Activated naive CD8-positive, alpha-beta T cell treated with anti-CD3 and anti-CD28 coated beads, Interleukin-2, amount 50 U/mL, for 16 hours (primary cell): Measurements from ENCODE around the gene SLC25A41.
"Not testable (repeated sequence)": the region's sequence is repeated elsewhere in the genome, so short reads cannot be mapped to it uniquely, and the experiment has no call there.

Source experiments
- DNase-seq: peaks from one replicate; pipeline ENCODE4 v3.0.0-alpha.2; 2020; ENCODE audit warnings: low read depth, low spot score

Gene SLC25A41

DNA sequence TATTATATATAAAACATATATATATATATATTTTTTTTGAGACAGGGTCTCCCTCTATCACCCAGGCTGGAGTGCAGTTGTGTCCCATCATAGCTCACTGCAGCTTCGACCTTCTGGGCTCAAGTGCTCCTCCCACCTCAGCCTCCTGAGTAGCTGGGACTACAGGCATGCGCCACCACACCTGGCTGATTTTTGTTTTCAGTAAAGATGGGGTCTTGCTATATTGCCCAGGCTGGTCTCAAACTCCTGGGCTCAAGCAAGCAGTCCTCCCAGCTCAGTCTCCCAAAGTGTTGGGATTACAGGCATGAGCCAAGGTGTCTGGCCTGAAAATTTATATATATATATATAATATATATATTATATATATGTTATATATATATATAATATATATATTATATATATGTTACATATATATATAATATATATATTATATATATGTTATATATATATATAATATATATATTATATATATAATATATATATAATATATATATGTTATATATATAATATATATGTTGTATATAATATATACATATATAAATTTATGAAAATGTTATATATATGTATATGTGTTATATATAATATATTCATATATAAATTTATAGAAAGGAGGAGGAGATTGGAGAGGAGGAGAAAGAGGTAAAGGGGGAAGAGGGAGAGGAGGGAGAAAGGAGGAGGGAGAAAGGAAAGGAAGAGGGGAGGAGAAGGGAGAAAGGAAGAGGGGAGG is 4.7 kb downstream of the SLC25A41 start:
- not testable (repeated sequence) for DNase-seq

DNA sequence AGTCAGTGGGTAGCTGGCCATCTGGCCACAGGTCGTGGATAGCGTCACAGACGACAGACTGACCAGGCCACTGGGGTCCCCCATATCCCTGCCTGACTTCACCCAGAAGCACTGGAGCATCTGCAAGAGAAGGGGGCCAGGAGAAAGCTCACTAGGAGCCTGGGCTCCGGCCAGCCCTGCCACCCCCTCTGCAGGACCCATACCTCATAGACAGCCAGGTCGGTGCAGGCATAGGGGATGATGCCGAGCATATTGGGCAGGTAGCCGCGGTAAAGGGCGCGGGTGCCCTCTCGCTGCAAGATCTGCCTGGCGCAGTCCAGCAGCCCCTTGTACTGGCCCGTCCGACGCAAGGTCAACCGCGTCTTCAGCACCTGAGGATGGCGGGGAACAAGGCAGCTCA is 6.4 kb downstream of the SLC25A41 start:
- no peak for DNase-seq

- no peak for DNase-seq
These were observed 7.6 kb downstream of the SLC25A41 start for GRCh38 chr19:6425732-6426620.

DNA sequence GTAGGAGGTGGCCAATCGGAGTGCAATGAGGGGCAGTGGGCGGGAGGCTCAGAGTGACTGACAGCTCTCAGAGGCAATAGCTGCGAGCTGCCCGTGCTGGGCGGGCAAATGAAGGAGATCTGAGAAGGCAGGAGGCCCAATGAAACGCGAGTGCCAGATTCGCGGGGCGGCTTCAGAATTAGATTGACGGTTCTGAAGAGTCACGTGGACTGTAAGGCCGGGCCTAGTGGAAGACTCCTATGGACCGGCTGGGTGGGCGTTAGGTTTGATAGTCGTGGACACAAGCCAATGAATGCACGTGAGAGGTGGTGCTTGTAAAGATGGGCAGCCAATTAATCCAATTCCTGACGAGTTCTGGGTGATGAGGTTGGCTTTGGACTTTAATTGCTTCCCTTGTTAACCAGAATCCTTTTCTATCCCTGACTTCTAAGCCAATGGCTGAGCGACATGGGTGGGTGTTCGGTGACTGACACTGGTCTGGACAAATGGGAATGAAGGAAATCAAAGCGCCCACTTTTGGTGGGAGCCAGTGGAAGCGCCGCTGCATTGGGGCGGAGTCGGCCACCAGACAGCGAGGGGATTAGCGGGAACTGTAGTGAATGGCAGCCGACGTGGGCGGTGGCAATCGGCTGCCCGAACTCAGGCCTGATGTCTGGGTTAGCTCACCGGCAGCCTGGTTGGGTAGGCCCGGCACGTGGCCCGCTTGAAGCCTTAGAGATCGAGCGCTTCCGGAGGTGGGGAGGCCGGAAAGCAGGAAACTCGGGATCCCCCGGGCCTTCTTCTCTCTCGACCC is 8.4 kb downstream of the SLC25A41 start:
- peak; percentile 98 for DNase-seq

- no peak for DNase-seq
These were observed 9.2 kb downstream of the SLC25A41 start, which contains the start of gene KHSRP for GRCh38 chr19:6424195-6424938. TSS of gene KHSRP (minus strand) at chr19:6424811. CDS start at chr19:6424701, 110 bp downstream.

- no peak for DNase-seq
These were observed 9.9 kb downstream of the SLC25A41 start for GRCh38 chr19:6423499-6424194.

DNA sequence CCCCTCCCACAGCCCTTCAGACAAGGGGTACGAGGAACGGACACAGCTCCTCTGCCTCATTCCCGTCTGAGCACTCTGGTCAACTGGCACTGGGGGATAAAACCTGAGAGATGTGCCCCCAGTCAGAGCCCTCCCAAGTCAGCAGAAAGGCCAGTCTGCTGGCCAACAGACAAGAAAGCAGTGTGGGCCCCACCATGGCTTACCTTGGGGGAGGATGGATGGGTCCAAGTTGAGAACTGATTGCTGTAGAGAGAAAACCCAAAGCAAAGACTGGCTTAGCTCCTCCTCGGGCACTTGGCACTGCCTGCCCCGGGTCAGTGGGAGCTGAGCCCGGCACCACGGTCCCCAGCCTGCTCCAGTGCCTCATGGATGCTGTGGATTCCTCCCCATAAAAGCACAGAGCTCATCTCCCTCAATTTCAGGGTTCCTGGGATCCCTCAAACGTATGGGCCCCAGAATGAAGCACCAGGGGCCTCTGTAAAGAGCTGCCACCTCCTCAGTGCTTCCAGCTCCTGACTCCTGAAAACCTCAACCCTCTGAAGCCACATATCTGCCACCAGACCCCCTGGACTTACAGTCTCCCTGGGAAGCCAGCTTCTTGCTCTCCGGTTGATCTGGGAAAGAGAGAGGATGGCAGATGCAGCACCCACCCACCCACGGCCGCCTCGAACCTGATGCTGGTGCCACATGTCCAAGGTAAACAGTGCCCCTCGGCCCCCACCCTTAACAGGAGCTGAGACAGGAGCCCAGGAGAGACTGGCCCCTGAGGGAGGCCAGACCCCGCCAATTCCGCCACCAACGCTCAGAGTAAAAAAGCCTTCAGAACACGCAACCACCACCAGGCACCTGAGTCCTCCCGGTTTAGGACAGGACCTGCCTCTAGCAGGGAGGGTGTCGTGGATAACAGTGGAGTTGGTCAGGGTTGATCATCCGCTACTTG is 12.2 kb downstream of the SLC25A41 start:
- no peak for DNase-seq

- DNase-seq = no peak
These were observed 15.0 kb downstream of the SLC25A41 start for GRCh38 chr19:6418562-6418932.

GRCh38 chr19:6417713-6418561 is 15.6 kb downstream of the SLC25A41 start:
- no peak for DNase-seq

DNA sequence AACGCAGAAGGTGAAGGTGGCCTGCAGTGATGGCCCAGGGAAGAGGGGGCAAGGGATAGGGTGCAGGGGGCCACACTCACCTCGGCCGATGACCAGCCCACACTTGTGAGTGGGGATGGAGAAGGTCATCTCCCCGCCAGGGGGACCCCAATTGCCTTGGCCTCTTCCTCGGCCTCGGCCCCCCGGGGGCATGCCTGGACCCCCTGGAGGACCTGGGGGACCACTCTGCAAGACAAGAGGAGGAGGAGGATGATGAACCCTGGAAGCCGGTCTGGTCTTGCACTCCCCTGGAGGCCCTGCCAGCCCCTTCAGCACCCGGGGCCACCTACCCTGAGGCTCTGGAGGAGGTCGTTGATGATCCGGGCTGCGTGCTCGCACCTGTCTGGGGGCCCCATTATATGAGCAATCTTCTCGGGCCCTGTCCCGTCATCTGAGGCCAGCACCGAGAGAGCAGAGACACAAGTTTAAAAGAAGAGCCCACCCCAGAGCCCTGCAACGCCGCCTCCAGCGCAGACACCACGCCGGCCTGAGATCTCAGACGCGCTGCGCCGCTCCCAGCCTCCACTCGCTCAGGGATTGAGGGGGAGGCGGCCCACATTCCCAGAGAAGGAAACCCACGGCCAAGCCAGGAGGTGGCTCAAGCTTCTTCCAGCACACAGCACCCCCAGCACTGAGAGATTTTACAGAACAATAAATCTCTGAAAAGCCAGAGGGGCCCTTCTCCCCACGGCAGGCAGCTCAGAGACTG is 16.7 kb downstream of the SLC25A41 start:
- DNase-seq = no peak

DNA sequence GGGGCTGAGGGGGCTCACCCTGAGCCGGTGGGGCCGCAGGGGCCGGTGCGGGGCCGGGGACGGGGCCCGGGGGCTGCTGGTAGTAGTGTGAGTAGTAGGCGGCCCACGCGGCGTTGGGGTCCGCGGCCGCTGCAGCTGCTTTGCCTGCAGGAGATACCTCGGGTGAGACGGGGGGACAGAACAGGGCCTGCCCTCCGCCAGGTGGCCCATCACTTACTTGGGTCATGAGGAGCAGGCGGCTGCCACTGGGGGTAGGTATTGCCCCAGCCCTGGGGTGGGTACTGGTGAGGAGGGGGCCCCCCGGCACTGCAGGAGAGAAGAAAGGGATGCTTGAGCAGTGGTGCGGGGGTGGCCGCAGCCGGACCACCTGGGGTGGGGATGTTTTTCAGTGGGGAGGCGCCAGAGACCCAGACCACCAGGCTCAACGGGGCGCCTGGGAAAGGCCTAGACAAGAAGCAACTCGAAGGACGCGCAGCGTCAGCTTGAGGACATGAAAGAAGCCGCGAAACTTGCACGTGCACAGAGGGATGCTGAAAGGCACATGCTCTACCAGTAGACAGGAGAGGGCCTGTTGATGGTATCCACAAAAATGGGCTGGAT is 17.9 kb downstream of the SLC25A41 start:
- DNase-seq = no peak

DNA sequence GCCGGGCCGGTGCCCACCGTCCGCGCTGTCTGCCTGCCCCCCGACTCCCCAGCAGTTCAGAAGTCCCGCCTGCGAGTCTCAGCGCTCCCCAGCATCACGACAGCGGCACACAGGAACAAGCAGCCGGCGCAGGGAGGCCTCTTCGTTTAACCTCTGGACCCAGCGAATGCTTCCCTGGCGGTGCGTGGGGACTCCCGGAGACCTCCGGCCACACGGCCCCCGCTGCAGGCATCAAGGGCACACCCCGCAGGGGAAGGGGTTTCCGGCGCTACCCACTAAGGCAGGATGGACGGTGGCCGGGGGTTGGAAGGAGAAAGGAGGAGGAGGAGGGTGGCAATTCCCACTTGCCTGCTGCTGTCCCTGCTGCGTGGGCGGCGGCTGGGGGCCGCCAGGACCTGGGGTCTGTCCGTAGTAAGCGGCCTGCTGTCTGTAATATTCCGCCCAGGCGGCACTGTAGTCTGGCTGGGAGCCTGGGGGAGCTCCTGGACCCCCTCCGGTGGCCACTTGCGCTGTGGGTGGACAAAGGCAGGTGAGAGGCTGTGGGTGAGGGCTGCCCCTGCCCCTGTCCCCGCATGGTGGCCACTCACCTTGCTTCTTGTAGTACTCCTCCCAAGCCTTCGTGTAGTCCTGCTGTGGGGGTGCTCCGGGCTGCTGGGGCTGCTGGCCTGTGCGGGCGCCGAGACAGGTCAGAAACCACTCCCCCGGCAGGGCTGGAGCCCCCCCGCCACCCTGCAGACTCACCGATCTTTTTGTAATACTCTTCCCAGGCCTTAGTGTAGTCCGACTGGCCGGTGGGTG is 18.6 kb downstream of the SLC25A41 start:
- no peak for DNase-seq

- no peak for DNase-seq
These were observed 19.6 kb downstream of the SLC25A41 start for GRCh38 chr19:6413721-6414643.

DNA sequence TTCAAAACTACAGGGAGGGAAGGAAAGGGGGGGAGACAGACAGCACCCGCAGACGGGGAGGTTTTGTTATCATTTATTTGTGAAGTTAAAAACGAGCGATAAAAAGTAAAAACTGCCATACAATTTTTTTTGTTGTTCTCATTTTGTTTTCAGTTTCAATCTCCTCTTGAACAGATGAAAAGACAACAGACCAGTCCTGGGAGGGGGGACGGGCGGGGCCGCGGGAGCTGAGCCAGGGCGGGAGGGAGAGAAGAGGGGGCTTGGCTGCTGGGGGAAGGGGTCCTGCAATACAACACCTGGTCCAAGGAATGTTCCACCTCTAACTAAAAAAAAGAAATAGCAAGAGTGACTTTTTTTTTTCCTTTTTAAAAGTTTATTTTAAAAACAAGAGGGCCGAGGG is 20.3 kb downstream of the SLC25A41 start:
- DNase-seq = no peak

DNA sequence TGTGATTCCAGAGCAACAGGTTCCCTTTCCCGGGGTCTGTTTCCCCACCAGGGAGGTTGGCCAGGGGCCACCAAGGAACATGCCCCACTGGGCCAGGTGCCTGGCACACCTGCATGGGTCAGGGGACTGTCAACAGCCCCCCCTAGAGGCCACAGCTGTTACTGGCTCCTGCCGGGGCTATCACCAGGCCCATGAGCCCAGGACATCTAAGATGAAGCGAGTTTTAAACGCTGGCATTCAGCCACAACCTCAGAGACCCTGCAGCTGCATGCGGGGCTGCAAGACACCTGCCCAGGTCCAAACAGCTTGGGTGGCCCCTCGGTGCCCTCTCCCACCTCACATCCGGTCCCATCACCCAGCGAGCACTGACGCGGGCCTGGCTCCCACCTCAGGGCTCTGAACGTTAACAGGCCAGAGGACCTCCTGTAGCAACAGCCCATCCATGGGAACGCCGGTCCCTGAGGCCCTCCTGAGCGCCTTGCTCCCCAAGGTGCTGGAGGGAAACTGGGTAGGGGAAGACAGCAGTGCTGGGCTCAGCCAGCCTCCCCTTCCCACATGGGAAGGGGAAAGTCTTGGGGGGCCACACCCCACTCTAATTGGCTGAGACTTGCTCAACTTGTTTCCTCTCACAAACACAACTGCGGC is 21.0 kb downstream of the SLC25A41 start:
- DNase-seq = no peak
